Measurements from ENCODE around the gene OR9Q1.

DNA sequence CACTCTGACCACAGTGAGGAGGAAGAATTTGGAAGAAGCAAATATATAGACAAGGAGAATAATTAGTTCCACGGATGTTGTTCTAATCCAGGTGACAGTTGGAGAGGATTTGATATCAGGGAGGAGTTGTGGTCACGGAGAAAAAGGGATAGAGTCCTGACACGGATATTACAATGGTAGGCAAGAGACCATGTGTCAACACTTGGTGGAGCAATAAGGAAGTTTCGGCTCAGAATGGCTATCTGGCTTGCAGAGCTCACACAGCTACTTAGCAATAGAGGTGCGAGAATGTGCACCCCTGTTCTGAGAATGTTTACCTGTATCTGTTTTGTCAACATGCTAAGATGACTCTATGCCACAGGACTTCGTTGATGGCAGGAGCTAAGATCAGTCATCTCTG, 154.8 kb downstream of the OR9Q1 start:
- TF ChIP-seq, protein P1, sequence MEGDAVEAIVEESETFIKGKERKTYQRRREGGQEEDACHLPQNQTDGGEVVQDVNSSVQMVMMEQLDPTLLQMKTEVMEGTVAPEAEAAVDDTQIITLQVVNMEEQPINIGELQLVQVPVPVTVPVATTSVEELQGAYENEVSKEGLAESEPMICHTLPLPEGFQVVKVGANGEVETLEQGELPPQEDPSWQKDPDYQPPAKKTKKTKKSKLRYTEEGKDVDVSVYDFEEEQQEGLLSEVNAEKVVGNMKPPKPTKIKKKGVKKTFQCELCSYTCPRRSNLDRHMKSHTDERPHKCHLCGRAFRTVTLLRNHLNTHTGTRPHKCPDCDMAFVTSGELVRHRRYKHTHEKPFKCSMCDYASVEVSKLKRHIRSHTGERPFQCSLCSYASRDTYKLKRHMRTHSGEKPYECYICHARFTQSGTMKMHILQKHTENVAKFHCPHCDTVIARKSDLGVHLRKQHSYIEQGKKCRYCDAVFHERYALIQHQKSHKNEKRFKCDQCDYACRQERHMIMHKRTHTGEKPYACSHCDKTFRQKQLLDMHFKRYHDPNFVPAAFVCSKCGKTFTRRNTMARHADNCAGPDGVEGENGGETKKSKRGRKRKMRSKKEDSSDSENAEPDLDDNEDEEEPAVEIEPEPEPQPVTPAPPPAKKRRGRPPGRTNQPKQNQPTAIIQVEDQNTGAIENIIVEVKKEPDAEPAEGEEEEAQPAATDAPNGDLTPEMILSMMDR (IDR thresholded peaks at IDR 0.05): no peak
- no peak for TF ChIP-seq POLR2A (IDR thresholded peaks at IDR 0.05)

All from esophagus squamous epithelium (tissue), 4 donors.